Activated naive CD8-positive, alpha-beta T cell treated with anti-CD3 and anti-CD28 coated beads, Interleukin-2, amount 50 U/mL, for 24 hours (primary cell): ENCODE data around the gene BRIP1.
A peak's percentile ranks its signal among the peaks of the same experiment; 100 is the strongest.
"Not testable (repeated sequence)": the region's sequence is repeated elsewhere in the genome, so short reads cannot be mapped to it uniquely, and the experiment has no call there.

ENCODE experiments used
- ATAC-seq: fragments of 150-1000 bp; cut with Tn5 transposase; one replicate; pipeline ENCODE4 v1.10.0; 2021
- DNase-seq: peaks from one replicate; pipeline ENCODE4 v3.0.0; 2021
- H3K27ac Mint-ChIP-seq: one replicate; pipeline ENCODE4 v1.8.0; 2021; ENCODE audit warnings: mild to moderate bottlenecking, mixed read lengths
- H3K27me3 Mint-ChIP-seq: one replicate; pipeline ENCODE4 v1.8.0; 2021; ENCODE audit warnings: mixed read lengths
- H3K36me3 Mint-ChIP-seq: one replicate; pipeline ENCODE4 v1.8.0; 2021; ENCODE audit warnings: low read depth, mixed read lengths
- H3K4me1 Mint-ChIP-seq: one replicate; pipeline ENCODE4 v1.8.0; 2021; ENCODE audit warnings: mixed read lengths
- H3K4me3 Mint-ChIP-seq: one replicate; pipeline ENCODE4 v1.8.0; 2021; ENCODE audit warnings: mild to moderate bottlenecking, moderate library complexity, mixed read lengths
- H3K9me3 Mint-ChIP-seq: one replicate; pipeline ENCODE4 v1.8.0; 2021; ENCODE audit warnings: mixed read lengths

Gene BRIP1

DNA sequence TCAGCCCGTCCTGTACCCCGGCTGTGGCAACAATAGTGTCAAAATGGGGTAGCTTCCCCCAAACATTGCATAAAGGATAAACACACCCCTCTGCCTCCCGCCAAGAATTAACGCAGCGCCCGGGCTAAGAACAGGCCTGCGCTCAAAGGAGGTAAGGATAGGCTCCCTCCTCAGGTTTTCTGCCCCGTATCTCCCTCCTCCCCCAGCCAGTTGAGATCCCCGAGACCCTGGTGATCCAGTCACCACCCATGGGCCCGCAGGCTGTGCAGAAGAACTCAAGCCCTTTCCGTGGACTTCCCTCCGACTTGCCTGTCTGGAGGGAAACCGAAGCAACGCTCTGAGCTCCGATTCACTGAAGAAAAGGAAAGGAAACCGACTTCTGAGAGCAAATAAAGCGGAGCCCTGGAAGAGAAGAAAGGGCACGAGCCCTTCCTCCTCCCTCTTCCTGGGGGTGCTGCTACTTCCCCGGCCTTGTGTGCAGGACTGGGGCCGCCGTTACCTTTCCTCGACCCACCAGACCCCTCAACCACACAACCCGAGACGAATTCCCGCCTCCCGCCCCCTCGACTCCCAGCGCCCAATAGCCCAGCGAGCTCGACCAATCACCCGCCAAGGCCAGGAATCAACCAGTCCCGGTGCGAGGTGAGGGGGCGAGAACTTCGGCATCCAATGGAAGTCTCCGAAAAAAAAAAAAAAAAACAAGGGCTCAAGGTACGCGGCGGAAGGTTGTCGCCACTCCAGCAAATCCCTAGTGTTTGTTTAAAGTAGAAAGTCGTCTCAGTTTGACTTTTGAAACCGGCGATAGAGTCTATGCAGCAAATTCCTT is at the start of gene BRIP1:
BRIP1 (minus strand) TSS at position 554 of the 826 bp plus-strand sequence. CDS start 1,989 bp downstream, outside the sequence.
- H3K36me3 Mint-ChIP-seq = peaks cover 15% of the 10 kb centered on the region
- peak within 1 kb of the TSS; percentile 91 for H3K4me3 Mint-ChIP-seq
- DNase-seq = peak; percentile 90
- H3K4me1 Mint-ChIP-seq = peaks cover 20% of the 10 kb centered on the region
- H3K27ac Mint-ChIP-seq = peak within 1 kb of the TSS; percentile 86
- no peaks in the 10 kb centered on the region for H3K27me3 Mint-ChIP-seq
- H3K9me3 Mint-ChIP-seq = no peaks in the 10 kb centered on the region
- peak; percentile 95 for ATAC-seq

DNA sequence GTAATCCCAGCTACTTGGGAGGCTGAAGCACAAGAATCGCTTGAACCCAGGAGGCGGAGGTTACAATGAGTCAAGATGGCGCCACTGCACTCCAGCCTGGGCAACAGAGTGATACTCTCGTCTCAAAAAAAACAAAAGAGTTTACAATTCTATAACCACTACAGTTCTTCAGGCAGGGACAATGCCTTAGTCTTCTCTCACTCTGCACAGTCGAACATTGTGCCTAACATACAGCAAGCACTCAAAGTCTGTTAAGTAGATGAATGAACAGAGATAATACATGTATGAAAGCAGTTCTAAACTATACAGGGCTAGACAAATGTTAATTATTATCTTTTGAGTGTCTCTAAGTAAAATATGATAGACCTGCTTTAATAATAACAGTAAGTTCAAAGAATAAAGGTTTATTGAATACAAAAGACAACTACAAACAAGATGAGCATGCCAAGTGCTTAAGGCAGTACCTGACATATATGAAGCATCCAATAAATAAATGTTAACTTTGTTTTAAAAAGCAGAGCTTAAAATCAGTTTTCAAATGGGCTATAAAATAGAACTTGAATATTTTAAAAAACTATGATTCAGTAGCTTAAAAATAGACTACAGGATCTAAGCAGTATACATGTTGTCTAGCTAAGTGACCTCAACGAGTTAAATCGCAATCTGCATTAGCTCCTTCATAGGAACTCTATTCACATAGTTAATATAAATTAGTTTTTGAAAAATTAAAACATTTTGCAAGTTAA is 45.1 kb upstream of the BRIP1 start:
- no peak for DNase-seq
- Mint-ChIP-seq H3K36me3 (peaks cover 43% of the 10 kb centered on the region), H3K27me3 (no peaks in the 10 kb centered on the region), H3K4me1 (no peaks in the 10 kb centered on the region), H3K4me3 (no peak overlapping the region), H3K9me3 (no peaks in the 10 kb centered on the region), H3K27ac (no peak overlapping the region)
- ATAC-seq = no peak

DNA sequence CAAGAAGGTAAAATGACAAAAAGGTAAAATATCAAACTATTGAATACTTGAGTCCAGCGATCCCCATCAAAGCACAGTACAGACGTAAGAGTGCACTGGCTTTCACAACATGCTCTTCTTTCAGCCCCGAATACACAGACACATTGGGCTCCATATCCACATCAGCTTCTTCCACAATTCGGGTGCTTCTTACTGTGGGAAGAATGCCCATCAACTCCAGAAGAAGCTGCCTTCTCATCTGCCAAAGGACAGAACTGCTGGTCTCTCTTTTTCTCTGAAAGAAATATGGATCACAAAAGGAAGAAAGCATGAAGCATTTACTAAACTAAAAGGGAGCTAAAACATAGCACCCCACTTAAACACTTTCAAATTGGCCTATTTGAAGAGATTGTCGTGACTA is 44.0 kb upstream of the BRIP1 start:
- Mint-ChIP-seq H3K27me3 (no peaks in the 10 kb centered on the region), H3K36me3 (peaks cover 50% of the 10 kb centered on the region), H3K4me1 (no peaks in the 10 kb centered on the region), H3K9me3 (no peaks in the 10 kb centered on the region), H3K27ac (no peak overlapping the region), H3K4me3 (no peak overlapping the region)
- ATAC-seq = no peak
- no peak for DNase-seq

DNA sequence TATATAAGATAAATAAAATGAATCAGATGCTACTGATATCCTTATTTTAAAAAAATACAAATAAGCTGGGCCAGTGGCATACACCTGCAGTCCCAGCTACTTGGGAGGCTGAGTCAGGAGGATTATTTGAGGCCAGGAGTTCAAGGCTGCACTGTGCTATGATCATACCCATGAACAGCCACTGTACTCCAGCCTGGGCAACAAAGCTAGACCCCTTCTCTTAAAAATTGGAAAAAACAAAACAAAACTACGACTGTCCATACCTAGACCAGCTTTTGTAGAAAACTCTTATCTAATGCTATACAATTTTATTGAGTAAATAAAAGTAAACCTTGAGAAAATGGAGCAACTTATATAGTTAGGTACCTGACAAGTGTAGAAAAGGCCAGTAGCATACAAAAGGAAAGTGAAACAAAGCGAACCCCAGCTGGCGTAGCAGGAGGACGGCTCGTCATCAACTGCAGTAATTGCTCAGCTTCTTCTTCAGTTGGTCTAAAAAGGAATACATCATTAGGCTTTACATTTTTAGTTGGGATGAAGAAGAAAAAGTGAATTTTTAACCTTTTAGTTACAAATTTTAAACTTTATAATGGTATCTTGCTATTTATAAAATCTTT is 40.9 kb upstream of the BRIP1 start:
- DNase-seq = peak; percentile 6
- H3K27me3 Mint-ChIP-seq = no peaks in the 10 kb centered on the region
- peak; percentile 63 for ATAC-seq
- H3K36me3 Mint-ChIP-seq = peaks cover 46% of the 10 kb centered on the region
- H3K4me1 Mint-ChIP-seq = no peaks in the 10 kb centered on the region
- H3K9me3 Mint-ChIP-seq = no peaks in the 10 kb centered on the region
- H3K27ac Mint-ChIP-seq = no peak overlapping the region
- H3K4me3 Mint-ChIP-seq = no peak overlapping the region

DNA sequence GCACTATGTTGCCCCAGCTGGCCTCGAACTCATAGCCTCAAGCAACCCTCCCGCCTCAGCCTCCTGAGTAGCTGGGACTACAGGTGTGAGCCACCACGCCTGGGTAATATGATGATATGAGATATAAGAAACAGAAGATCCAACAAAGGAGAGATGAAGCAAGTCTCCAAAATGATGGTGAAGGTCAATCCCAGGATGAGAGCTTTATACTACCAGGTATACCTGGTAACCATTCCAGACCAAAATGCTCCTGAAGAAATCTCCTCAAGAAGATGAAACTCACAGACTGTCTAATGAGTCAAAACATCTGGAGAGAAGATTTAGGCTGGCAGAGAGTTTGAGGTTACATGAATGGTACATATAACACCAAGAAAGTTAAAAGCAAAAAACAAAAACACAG is 39.9 kb upstream of the BRIP1 start:
- Mint-ChIP-seq H3K4me1 (no peaks in the 10 kb centered on the region), H3K27ac (no peak overlapping the region), H3K27me3 (no peaks in the 10 kb centered on the region), H3K9me3 (no peaks in the 10 kb centered on the region), H3K4me3 (no peak overlapping the region), H3K36me3 (peaks cover 46% of the 10 kb centered on the region)
- no peak for DNase-seq
- ATAC-seq = no peak

DNA sequence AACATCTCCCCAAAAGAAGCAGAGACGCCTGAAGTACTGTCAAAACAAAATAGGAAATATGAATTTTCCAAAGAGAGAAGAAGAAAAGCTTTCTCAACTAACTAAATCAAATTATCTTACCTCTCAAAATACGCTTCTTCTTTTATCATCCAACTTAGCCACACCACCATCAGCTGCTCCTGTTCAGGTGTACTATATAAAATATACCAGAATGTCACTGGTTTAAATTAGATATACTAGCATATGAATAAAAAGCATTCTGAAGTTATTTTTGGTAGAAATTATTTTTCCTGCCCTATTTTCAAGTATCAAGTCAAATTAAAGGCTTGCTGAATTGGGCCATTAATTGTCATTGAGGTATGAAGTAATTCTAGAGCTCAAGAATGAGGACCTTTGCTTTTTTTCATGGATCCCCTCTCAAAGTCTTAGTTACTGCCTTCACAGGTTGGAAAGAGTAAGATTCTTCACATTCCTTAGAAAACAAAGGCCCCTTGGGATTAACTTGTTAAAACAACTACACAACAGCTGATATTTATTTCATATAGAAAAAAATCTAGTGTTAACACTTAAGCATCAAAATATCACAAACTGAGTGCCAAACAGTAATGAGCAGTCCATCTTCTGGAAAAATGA is 34.3 kb upstream of the BRIP1 start:
- no peaks in the 10 kb centered on the region for H3K9me3 Mint-ChIP-seq
- H3K36me3 Mint-ChIP-seq = peaks cover 35% of the 10 kb centered on the region
- DNase-seq = no peak
- H3K27ac Mint-ChIP-seq = no peak overlapping the region
- no peak overlapping the region for H3K4me3 Mint-ChIP-seq
- no peaks in the 10 kb centered on the region for H3K27me3 Mint-ChIP-seq
- no peak for ATAC-seq
- no peaks in the 10 kb centered on the region for H3K4me1 Mint-ChIP-seq

DNA sequence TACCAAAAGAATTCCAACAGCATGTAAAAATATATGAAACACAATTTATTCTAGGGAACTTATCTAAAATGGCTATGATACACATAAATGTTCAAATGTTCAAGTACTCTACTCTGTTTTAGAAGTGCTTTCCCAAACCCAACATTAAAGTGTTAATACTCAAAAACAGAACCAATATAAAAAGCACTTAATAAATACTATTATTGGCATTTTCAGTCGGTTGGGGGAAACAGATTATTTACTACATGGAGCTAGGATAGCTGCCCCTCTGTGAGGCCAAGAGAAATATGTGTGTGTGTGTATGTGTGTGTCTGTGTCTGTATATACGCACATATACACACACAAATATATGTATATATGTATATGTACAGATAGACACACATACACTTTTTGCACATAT is 32.1 kb upstream of the BRIP1 start:
- DNase-seq = no peak
- Mint-ChIP-seq H3K36me3 (peaks cover 31% of the 10 kb centered on the region), H3K27me3 (no peaks in the 10 kb centered on the region), H3K4me3 (no peak overlapping the region), H3K9me3 (no peaks in the 10 kb centered on the region), H3K4me1 (no peaks in the 10 kb centered on the region), H3K27ac (no peak overlapping the region)
- no peak for ATAC-seq

DNA sequence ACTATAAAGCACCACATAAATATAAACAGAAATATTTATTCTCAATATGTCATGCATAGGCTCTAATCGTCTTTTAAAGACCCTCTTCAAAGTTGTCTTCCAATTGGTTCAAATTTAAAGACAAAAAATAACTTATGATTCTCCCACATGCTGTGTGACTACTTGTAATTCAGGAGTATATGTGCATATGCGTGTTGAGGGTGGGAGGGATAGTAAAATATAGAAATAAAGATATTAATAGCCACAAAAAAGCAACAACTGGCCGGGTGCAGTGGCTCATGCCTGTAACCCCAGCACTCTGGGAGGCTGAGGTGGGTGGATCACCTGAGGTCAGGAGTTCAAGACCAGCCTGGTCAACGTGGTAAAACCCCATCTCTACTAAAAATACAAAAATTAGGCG is 31.0 kb upstream of the BRIP1 start:
- H3K27ac Mint-ChIP-seq, H3K9me3 Mint-ChIP-seq, ATAC-seq, DNase-seq, H3K4me1 Mint-ChIP-seq, H3K4me3 Mint-ChIP-seq, H3K27me3 Mint-ChIP-seq: not testable (repeated sequence)
- peaks cover 32% of the 10 kb centered on the region for H3K36me3 Mint-ChIP-seq

DNA sequence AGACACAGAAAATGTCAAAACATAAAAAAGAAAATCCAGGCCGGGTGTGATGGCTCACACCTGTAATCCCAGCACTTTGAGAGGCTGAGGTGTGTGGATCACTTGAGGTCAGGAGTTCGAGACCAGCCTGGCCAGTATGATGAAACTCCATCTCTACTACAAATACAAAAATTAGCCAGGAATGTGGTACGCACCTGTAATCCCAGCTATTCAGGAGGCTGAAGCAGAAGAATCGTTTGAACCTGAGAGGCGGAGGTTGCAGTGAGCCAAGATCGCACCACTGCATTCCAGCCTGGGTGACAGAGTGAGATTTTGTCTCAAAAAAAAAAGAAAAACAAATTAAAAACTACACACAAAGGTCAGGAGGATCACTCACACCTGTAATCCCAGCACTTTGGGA is 24.4 kb upstream of the BRIP1 start:
- H3K27me3 Mint-ChIP-seq, H3K27ac Mint-ChIP-seq: not testable (repeated sequence)

DNA sequence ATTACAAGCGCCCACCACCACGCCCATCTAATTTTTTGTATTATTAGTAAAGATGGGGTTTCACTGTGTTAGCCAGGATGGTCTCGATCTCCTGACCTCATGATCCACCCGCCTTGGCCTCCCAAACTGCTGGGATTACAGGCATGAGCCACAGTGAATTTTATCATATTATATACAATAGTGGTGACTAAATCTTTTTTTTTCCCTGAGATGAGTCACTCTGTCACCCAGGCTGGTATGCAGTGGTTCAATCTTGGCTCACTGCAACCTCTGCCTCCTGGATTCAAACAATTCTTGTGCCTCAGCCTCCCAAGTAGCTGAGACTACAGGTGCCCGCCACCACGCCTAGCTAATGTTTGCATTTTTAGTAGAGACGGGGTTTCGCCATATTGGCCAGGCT is 22.5 kb upstream of the BRIP1 start:
- not testable (repeated sequence) for H3K27ac Mint-ChIP-seq, ATAC-seq, H3K27me3 Mint-ChIP-seq, H3K4me3 Mint-ChIP-seq, H3K4me1 Mint-ChIP-seq, H3K9me3 Mint-ChIP-seq, DNase-seq
- peaks cover 34% of the 10 kb centered on the region for H3K36me3 Mint-ChIP-seq

More for the DNA sequence above, 24.4 kb upstream of the BRIP1 start:
- peaks cover 35% of the 10 kb centered on the region for H3K36me3 Mint-ChIP-seq
- not testable (repeated sequence) for DNase-seq, ATAC-seq, H3K4me3 Mint-ChIP-seq, H3K4me1 Mint-ChIP-seq, H3K9me3 Mint-ChIP-seq

DNA sequence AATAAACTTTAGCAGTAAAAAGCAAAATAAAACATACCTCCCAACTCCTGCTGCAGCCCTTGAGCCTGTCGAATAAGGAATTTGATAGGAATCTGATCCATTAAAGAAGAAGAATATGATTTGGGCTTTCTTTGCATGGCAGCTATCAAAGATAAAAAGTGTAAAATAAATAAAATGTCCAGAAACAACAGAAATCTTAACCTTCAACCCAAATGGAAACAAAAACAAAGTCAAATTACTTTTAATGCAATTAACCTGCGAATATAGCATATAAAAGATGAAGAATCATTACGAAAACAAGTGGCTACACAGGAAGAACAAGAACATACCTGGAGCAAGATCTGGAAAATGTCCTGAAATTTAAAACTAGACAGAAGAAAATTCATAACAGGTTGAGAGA is 21.5 kb upstream of the BRIP1 start:
- ATAC-seq = no peak
- H3K4me1 Mint-ChIP-seq = no peaks in the 10 kb centered on the region
- no peak overlapping the region for H3K27ac Mint-ChIP-seq
- no peaks in the 10 kb centered on the region for H3K27me3 Mint-ChIP-seq
- no peak for DNase-seq
- no peaks in the 10 kb centered on the region for H3K9me3 Mint-ChIP-seq
- H3K36me3 Mint-ChIP-seq = peaks cover 34% of the 10 kb centered on the region
- H3K4me3 Mint-ChIP-seq = no peak overlapping the region

DNA sequence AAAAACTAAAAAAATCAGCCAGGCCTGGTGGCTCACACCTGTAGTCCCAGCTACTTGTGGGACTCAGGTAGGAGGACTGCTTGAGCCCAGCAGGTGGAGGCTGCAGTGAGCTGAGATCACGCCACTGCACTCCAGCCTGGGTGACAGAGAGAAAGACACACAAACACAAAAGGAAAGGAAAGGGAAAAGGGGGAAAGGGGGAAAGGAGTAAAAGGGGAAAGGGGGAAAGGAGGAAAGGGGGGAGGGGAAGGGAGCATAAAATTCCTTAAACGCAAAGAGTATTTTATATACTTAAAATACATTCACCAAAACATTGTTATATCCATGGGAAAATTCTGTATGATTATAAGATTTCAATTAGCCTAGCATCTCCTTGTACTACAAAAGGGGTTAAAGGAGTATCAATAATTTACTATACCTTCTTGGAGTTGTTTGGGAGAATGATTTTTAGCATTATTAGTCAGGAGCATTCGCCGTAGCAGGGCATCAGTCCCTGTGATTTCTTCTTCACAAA is 17.3 kb upstream of the BRIP1 start:
- no peak overlapping the region for H3K4me3 Mint-ChIP-seq
- DNase-seq (no peak), ATAC-seq (no peak)
- H3K4me1 Mint-ChIP-seq = no peaks in the 10 kb centered on the region
- peaks cover 27% of the 10 kb centered on the region for H3K36me3 Mint-ChIP-seq
- H3K27ac Mint-ChIP-seq = no peak overlapping the region
- H3K27me3 Mint-ChIP-seq = no peaks in the 10 kb centered on the region
- H3K9me3 Mint-ChIP-seq = no peaks in the 10 kb centered on the region

DNA sequence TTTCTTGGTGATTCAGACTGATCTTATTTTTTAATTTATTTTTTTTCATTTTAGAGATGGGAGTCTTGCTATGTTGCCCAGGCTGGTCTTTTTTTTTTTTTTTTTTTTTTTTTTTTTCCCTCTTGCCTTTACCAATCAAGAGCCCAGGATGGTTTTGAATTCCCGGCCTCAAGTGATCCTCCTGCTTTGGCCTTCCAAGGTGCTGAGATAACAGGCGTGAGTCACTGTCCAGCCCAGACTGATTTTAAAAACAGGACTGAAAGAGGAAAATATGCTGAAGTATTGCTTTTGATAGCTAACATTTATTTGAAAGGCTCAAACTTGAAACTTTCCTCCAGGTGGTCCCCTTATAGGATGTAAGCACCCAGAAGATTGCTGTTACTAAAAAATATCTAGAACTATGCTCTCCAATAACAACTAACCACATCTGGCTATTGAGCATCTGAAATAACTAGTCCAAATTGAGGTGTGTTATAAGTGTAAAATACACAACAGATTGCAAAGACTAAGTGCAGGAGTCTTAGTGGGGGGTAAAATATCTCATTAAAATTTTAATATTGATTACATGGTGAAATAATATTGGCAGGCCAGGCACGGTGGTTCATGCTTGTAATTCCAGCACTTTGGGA is 15.8 kb upstream of the BRIP1 start:
- peaks cover 21% of the 10 kb centered on the region for H3K36me3 Mint-ChIP-seq

DNA sequence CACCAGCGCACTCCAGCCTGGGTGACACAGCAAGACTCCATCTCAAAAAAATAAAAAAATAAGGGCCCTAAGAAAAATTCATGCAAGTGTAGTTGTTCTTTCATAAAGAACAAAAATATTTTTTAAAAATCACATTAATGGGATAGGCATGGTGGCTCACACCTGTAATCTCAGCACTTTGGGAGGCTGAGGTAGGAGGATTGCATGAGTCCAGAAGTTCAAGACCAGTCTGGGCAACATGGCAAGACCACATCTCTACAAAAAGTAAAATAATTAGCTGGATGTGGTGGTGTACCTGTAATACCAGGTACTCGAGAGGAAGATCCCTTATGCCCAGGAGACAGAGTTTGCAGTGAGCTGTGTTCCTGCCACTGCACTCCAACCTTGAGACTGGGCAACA is 15.2 kb upstream of the BRIP1 start:
- ATAC-seq (no peak), DNase-seq (no peak)
- H3K27me3 Mint-ChIP-seq = no peaks in the 10 kb centered on the region
- no peak overlapping the region for H3K27ac Mint-ChIP-seq
- no peaks in the 10 kb centered on the region for H3K9me3 Mint-ChIP-seq
- H3K4me3 Mint-ChIP-seq = no peak overlapping the region
- H3K36me3 Mint-ChIP-seq = peaks cover 26% of the 10 kb centered on the region
- no peaks in the 10 kb centered on the region for H3K4me1 Mint-ChIP-seq

More for the DNA sequence above, 15.8 kb upstream of the BRIP1 start:
- H3K4me3 Mint-ChIP-seq = no peak overlapping the region
- ATAC-seq (no peak), DNase-seq (no peak)
- H3K4me1 Mint-ChIP-seq = no peaks in the 10 kb centered on the region
- no peaks in the 10 kb centered on the region for H3K9me3 Mint-ChIP-seq
- H3K27ac Mint-ChIP-seq = no peak overlapping the region
- no peaks in the 10 kb centered on the region for H3K27me3 Mint-ChIP-seq
